Activated T-helper 17 cell treated with anti-CD3 and anti-CD28 coated beads, Interleukin-2, amount 50 U/mL, for 72 hours (primary cell): ENCODE data around the gene TRAPPC6A. TPM values are rescaled to one million over a fixed set of nuclear protein-coding genes. Genes with fewer than 3 reads are reported as not detected.

Experiments used
- ATAC-seq: fragments of 150-1000 bp; cut with Tn5 transposase; replicated peaks from 2 replicates; pipeline ENCODE4 v1.10.0; 2021; ENCODE audit warnings: mild to moderate bottlenecking, moderate library complexity
- H3K27ac Mint-ChIP-seq: one replicate; pipeline ENCODE4 v1.8.0; 2022; ENCODE audit warnings: mixed read lengths
- H3K27me3 Mint-ChIP-seq: one replicate; pipeline ENCODE4 v1.8.0; 2022; ENCODE audit warnings: mixed read lengths
- H3K36me3 Mint-ChIP-seq: one replicate; pipeline ENCODE4 v1.8.0; 2022; ENCODE audit warnings: low read depth, mild to moderate bottlenecking, mixed read lengths
- H3K4me1 Mint-ChIP-seq: one replicate; pipeline ENCODE4 v1.8.0; 2022; ENCODE audit warnings: mixed read lengths
- H3K4me3 Mint-ChIP-seq: one replicate; pipeline ENCODE4 v1.8.0; 2022; ENCODE audit warnings: mild to moderate bottlenecking, mixed read lengths
- H3K9me3 Mint-ChIP-seq: one replicate; pipeline ENCODE4 v1.8.0; 2022; ENCODE audit warnings: mixed read lengths
- total RNA-seq, 2 donors: library from RNA; stranded (reverse); gene quantifications; one replicate each; pipeline ENCODE4 v1.2.3, GENCODE V29; 2022

The TRAPPC6A gene
- total RNA-seq, 2 donors from 2014 or later = 12.9 to 32.1 TPM

DNA sequence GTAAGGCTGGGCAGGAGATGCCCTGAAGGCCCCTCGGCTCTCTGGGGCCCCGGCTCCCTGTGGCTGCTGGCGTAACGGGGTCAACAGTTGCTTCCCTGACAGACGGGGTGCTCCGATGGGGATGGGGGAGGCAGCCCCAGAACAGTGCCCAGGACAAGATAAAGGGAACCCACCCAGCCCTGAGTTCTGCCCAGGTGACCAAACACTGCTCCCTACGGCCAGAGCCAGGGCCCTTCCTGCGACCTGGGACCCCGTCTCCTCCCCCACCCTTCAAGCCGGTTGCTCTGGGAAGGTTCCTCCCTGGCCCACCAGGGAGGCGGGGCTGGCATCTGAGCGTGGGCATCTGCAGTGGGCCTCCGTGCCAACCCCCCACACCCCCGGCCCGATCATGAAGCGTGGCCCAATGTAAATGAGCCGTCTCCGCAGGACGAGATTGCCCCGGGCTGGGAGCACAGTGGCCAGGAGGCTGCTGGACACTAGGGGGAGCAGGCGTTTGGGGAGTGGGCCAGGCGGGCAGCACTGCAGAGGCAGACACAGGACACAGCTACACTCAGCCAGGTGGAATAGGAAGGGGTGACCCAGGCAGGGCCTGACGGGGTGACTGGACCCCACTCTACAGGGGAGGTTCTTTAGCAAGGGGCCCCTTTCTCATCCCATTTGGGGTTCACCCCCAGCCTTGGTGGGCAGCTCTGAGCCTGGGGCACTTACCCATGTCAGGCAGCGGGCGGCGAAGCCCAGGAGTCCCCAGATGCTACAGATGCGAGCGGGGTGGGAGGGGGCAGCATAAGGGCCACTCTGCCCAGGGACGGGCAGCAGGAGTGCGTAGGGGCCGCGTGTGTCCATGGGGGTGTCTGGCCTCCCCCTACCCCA is 16.1 kb downstream of the TRAPPC6A start:
- peaks cover 13% of the 10 kb centered on the region for H3K4me1 Mint-ChIP-seq
- no peak for ATAC-seq
- H3K27me3 Mint-ChIP-seq = peaks cover 3% of the 10 kb centered on the region
- H3K36me3 Mint-ChIP-seq = no peaks in the 10 kb centered on the region
- H3K27ac Mint-ChIP-seq = no peak overlapping the region
- H3K9me3 Mint-ChIP-seq = no peaks in the 10 kb centered on the region
- H3K4me3 Mint-ChIP-seq = no peak overlapping the region

GRCh38 chr19:45160870-45161737 is 16.9 kb downstream of the TRAPPC6A start, which contains the start of gene NKPD1:
TSS of gene NKPD1 (minus strand) at chr19:45160982. CDS start at chr19:45160150, 832 bp downstream.
- Mint-ChIP-seq H3K36me3 (no peaks in the 10 kb centered on the region), H3K4me3 (no peak within 1 kb of the TSS), H3K9me3 (no peaks in the 10 kb centered on the region), H3K27ac (peak within 1 kb of the TSS; percentile 6), H3K27me3 (peaks cover 3% of the 10 kb centered on the region), H3K4me1 (peaks cover 11% of the 10 kb centered on the region)
- no peak for ATAC-seq

DNA sequence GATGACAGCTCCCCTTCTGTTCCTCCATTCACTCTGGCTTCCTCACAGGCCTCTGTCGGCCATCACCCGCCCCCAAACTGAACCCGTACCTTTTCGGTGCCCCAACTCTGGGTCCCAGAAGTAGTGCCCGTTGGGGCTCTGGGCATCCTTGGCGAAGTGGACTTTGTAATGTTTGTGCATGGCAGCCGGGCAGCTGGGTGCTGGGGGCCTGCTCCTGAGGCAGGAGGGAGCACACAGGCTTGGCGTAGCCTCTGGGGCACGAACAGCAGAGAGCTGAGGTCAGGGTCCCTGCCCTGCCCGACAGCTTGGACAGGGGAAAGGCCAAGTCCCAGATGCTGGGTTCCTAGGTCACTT is 18.1 kb downstream of the TRAPPC6A start:
- Mint-ChIP-seq H3K27me3 (peaks cover 3% of the 10 kb centered on the region), H3K4me1 (peaks cover 11% of the 10 kb centered on the region), H3K36me3 (no peaks in the 10 kb centered on the region), H3K9me3 (no peaks in the 10 kb centered on the region), H3K4me3 (no peak overlapping the region), H3K27ac (peak overlapping the region; percentile 6)
- ATAC-seq = no peak

- H3K36me3 Mint-ChIP-seq = no peaks in the 10 kb centered on the region
- ATAC-seq = no peak
- peaks cover 3% of the 10 kb centered on the region for H3K27me3 Mint-ChIP-seq
- H3K4me3 Mint-ChIP-seq = no peak overlapping the region
- no peak overlapping the region for H3K27ac Mint-ChIP-seq
- no peaks in the 10 kb centered on the region for H3K9me3 Mint-ChIP-seq
- H3K4me1 Mint-ChIP-seq = peaks cover 11% of the 10 kb centered on the region
Observed at GRCh38 chr19:45159210-45159970, 18.6 kb downstream of the TRAPPC6A start.

DNA sequence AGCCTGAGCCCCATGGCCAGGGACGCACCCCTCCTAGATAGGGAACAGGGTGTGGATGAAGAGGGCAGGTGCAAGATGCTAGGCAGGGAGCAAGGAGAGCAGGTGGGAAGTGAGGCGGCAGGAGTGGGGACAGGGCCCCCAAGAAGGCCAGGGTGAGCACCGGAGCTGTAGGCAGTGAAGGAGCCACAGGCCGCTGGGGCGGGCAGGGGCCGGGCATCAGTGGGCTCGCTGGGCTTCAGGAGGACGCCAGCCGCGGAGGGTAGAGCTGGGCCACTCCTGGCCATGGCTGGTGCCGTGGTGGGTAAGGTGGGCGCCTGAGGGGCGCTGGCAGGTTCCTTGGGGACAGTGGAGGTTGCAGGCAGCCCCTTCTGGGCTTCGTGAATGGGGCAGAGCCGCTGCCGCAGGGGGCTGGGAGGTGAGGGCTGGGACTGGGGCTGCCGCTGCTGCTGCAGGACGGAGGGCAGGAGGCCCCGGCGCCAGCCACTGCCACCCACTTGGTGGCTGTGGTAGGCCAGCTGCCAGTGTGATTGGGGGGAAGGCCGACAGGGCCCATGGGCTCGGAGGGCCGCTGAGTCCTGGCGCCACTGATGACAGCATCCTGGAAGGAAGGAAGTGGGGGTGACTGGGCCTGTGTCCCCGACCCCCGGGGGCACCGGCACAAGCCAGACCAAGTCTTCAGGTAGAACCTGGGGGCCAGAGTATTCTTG is 19.4 kb downstream of the TRAPPC6A start:
- Mint-ChIP-seq H3K9me3 (no peaks in the 10 kb centered on the region), H3K27me3 (peaks cover 3% of the 10 kb centered on the region), H3K27ac (no peak overlapping the region), H3K4me3 (no peak overlapping the region), H3K4me1 (peaks cover 12% of the 10 kb centered on the region), H3K36me3 (no peaks in the 10 kb centered on the region)
- no peak for ATAC-seq

DNA sequence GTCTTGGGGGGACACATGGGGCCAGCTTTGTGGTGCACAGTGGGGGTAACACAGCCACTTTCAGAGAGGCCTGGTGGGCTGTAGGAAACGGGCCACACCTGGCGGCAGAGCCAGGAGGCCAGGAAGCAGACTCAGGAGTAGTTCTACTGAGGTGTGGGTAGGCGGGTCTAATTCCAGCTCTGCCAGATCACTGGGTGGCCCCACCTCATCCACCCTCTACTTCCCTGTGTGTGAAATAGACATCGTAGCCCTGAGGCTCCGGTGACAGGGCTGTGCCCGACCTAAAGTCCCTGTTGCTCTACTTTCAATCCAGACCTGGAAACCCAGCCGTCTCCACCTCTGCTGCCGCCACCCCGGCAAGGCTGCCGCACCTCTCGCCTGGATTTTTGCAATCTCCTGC is 21.3 kb downstream of the TRAPPC6A start:
- Mint-ChIP-seq H3K27ac (no peak overlapping the region), H3K4me3 (no peak overlapping the region)

GRCh38 chr19:45156011-45156630 is 21.9 kb downstream of the TRAPPC6A start:
- H3K27me3 Mint-ChIP-seq = peaks cover 3% of the 10 kb centered on the region
- no peak overlapping the region for H3K27ac Mint-ChIP-seq
- no peak for ATAC-seq
- no peak overlapping the region for H3K4me3 Mint-ChIP-seq
- peaks cover 5% of the 10 kb centered on the region for H3K36me3 Mint-ChIP-seq
- peaks cover 15% of the 10 kb centered on the region for H3K4me1 Mint-ChIP-seq
- no peaks in the 10 kb centered on the region for H3K9me3 Mint-ChIP-seq

More for the DNA sequence above, 21.3 kb downstream of the TRAPPC6A start:
- H3K27me3 Mint-ChIP-seq = peaks cover 3% of the 10 kb centered on the region
- no peaks in the 10 kb centered on the region for H3K9me3 Mint-ChIP-seq
- peaks cover 2% of the 10 kb centered on the region for H3K36me3 Mint-ChIP-seq
- peaks cover 15% of the 10 kb centered on the region for H3K4me1 Mint-ChIP-seq
- ATAC-seq = no peak

GRCh38 chr19:45154064-45154827 is 23.8 kb downstream of the TRAPPC6A start:
- H3K4me3 Mint-ChIP-seq = peak overlapping the region; percentile 50
- peaks cover 3% of the 10 kb centered on the region for H3K27me3 Mint-ChIP-seq
- no peaks in the 10 kb centered on the region for H3K9me3 Mint-ChIP-seq
- no peak overlapping the region for H3K27ac Mint-ChIP-seq
- H3K4me1 Mint-ChIP-seq = peaks cover 18% of the 10 kb centered on the region
- peak; percentile 34 for ATAC-seq
- H3K36me3 Mint-ChIP-seq = peaks cover 5% of the 10 kb centered on the region

DNA sequence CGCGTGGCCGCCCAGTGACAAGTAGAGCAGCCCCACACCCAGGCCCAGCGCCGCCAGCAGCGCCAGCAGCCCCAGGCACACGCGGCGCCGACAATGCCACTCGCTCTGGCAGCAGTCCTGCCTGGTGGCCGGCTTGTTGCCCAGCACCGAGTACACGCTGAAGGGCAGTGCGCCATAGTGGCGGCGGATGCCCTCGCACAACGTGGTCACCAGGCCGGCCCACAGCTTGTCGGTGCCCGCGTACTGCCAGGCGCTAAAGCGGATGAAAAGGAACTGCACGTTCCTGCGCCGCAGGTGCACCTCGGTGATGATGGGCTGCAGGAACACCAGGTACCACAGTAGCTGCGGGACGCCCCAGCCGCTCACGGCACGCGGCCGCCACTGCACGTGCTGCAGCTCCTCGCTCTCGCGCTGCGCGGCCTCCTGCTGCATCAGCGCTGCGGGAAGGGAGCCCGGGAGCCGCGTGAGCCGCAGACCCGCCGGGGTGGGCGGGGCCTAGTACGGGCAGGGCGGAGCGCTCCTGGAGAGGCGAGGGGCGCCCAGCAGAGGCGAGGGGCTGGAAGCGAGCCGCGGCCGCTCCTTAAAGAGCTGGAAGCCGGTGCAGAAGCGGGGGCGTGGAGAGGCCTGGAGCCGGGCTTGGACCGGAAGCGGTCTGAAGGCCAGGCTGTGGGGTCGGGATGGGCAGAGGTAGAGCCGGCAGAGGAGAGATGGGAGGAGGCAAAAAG is 24.5 kb downstream of the TRAPPC6A start:
- Mint-ChIP-seq H3K27ac (no peak overlapping the region), H3K9me3 (no peaks in the 10 kb centered on the region), H3K4me3 (peak overlapping the region; percentile 77), H3K36me3 (peaks cover 5% of the 10 kb centered on the region), H3K27me3 (peaks cover 3% of the 10 kb centered on the region), H3K4me1 (peaks cover 20% of the 10 kb centered on the region)
- ATAC-seq = peak; percentile 19

DNA sequence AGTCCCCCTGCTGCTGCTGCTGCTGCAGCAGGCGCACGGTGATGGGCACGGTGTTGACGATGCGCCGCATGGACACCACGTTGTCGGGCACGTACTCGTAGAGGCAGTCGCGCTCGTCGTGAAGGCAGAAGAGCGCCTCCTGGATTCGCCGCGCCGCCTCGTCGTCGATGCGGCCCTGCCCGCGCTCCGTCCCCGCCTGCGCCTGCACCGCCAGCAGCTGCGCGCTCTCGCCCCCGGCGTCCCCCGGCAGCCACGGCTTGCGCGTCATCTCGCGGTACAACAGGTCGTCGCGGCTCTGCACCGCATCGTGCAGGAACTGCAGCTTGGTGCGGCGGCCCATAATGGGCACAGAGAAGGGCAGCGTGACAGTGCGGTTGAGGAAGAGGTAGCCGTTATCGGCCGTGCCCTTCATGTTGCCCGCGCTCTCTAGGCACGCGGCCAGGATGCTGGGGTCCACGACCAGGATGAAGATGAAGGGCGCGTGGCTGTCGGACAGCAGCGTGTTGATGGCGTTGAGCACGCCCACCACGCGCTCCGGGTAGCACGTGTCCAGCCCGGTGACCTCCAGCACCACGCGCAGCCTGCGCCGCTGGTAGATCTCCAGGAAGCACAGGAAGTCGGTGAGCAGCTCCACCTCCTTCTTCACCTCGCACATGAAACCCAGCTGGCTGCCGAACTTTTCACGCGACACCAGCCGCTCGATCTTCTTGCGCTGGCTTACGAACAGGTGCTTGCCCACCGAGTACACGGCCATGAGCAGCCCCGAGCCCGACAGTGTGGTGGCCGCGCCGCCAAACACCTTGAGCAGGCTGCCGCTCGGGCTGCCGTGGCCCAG is 25.3 kb downstream of the TRAPPC6A start:
- ATAC-seq = peak; percentile 57
- Mint-ChIP-seq H3K36me3 (peaks cover 5% of the 10 kb centered on the region), H3K27ac (no peak overlapping the region), H3K4me1 (peaks cover 16% of the 10 kb centered on the region), H3K9me3 (no peaks in the 10 kb centered on the region), H3K27me3 (no peaks in the 10 kb centered on the region), H3K4me3 (peak overlapping the region; percentile 77)

GRCh38 chr19:45151821-45152503 is 26.1 kb downstream of the TRAPPC6A start:
- no peak overlapping the region for H3K27ac Mint-ChIP-seq
- no peak for ATAC-seq
- peaks cover 16% of the 10 kb centered on the region for H3K4me1 Mint-ChIP-seq
- peak overlapping the region; percentile 59 for H3K4me3 Mint-ChIP-seq
- no peaks in the 10 kb centered on the region for H3K27me3 Mint-ChIP-seq
- H3K36me3 Mint-ChIP-seq = peaks cover 5% of the 10 kb centered on the region
- no peaks in the 10 kb centered on the region for H3K9me3 Mint-ChIP-seq
